Measurements from ENCODE around the gene ARF3.

The ARF3 gene

GRCh38 chr12:48957141-48958048 lies at the start of gene ARF3:
Gene ARF3, minus strand, starts transcription at chr12:48957487. Its CDS starts 16,392 bp downstream, at chr12:48941095.
- no peak for TF ChIP-seq CTCF (IDR thresholded peaks at IDR 0.05; ENCODE audit: low read depth, low read length)
- peak; percentile 81 for DNase-seq (ENCODE audit: extremely low read depth, low read depth)

- no peak for TF ChIP-seq CTCF (IDR thresholded peaks at IDR 0.05; ENCODE audit: low read depth, low read length)
- DNase-seq (ENCODE audit: extremely low read depth, low read depth): no peak
Observed at GRCh38 chr12:49000346-49000745, 43.1 kb upstream of the ARF3 start.

GRCh38 chr12:48999371-49000131 lies 42.3 kb upstream of the ARF3 start, which contains the start of gene DDN:
Gene DDN, minus strand, starts transcription at chr12:48999375. Its CDS starts 88 bp downstream, at chr12:48999287.
- TF ChIP-seq CTCF (IDR thresholded peaks at IDR 0.05; ENCODE audit: low read depth, low read length): no peak
- DNase-seq (ENCODE audit: extremely low read depth, low read depth): no peak

- no peak for DNase-seq (ENCODE audit: extremely low read depth, low read depth)
Observed at GRCh38 chr12:48998497-48999353, 41.4 kb upstream of the ARF3 start.

GRCh38 chr12:48997719-48998496 lies 40.6 kb upstream of the ARF3 start:
- no peak for DNase-seq (ENCODE audit: extremely low read depth, low read depth)
- no peak for TF ChIP-seq CTCF (IDR thresholded peaks at IDR 0.05; ENCODE audit: low read depth, low read length)

More at GRCh38 chr12:48998497-48999353, 41.4 kb upstream of the ARF3 start:
- no peak for TF ChIP-seq CTCF (IDR thresholded peaks at IDR 0.05; ENCODE audit: low read depth, low read length)

Data from AG09319 (cell line).